Gastrocnemius medialis (tissue), 4 donors: ENCODE data around the gene KLHL40. TPM values are rescaled to one million over a fixed set of nuclear protein-coding genes. Genes with fewer than 3 reads are reported as not detected.
"Not testable (repeated sequence)": the region's sequence is repeated elsewhere in the genome, so short reads cannot be mapped to it uniquely, and the experiment has no call there.

Experiments used
- ATAC-seq, 2 donors: fragments of 150-250 bp; one replicate each; pipeline ENCODE4 v1.9.1; 2016
- DNase-seq, 2 donors: peaks; one replicate each; pipeline ENCODE4 v3.0.0-alpha.2; 2019
- H3K27ac ChIP-seq, 4 donors: fragments of 200-600 bp; sonication (generic); 1 replicate in 1 of 4; 2 replicates in 3 of 4; pipeline ENCODE4 v1.5.1; 2016 to 2018; ENCODE audit warnings: mild to moderate bottlenecking in 2 of 4, moderate library complexity in 1 of 4
- H3K27me3 ChIP-seq, 3 donors: fragments of 200-600 bp; sonication (generic) in 2 of 3; 1 replicate in 1 of 3; 2 replicates in 2 of 3; pipeline versions ENCODE4 v1.5.1 to v1.6.0; 2016 to 2019; ENCODE audit warnings: mild to moderate bottlenecking in 1 of 3, moderate library complexity in 1 of 3
- H3K36me3 ChIP-seq, 2 donors: fragments of 200-600 bp; sonication (generic) in 1 of 2; one replicate each; pipeline ENCODE4 v1.5.1; 2017 to 2018
- H3K4me1 ChIP-seq, 2 donors: fragments of 200-600 bp; sonication (generic) in 1 of 2; one replicate each; pipeline ENCODE4 v1.5.1; 2016 to 2017; ENCODE audit warnings: mild to moderate bottlenecking in 2 of 2
- H3K4me3 ChIP-seq, 4 donors: fragments of 200-600 bp; sonication (generic) in 3 of 4; 1 replicate in 1 of 4; 2 replicates in 3 of 4; pipeline ENCODE4 v1.5.1; 2016 to 2019; ENCODE audit warnings: mild to moderate bottlenecking in 2 of 4
- H3K9me3 ChIP-seq, 3 donors: fragments of 200-600 bp; sonication (generic) in 2 of 3; 1 replicate in 1 of 3; 2 replicates in 2 of 3; pipeline ENCODE4 v1.5.1; 2016 to 2019
- CTCF ChIP-seq, 5 experiments: fragments of 450-650 bp in 3 of 5; fragments of 200-600 bp in 2 of 5; sonication (generic) in 2 of 5; IDR thresholded peaks in 4 of 5; conservative IDR thresholded peaks in 1 of 5; 1 replicate in 4 of 5; 2 replicates in 1 of 5; pipeline ENCODE4 v1.5.1; 2016 to 2019; ENCODE audit warnings: antibody characterized with exemption in 5 of 5, mild to moderate bottlenecking in 3 of 5, moderate library complexity in 3 of 5
- POLR2A ChIP-seq, 2 donors: fragments of 450-650 bp; IDR thresholded peaks; one replicate each; pipeline ENCODE4 v1.6.1; 2017; ENCODE audit warnings: antibody characterized with exemption in 2 of 2, mild to moderate bottlenecking in 2 of 2, moderate library complexity in 2 of 2
- in situ Hi-C, 4 donors: fragments of 200-750 bp; cut with MboI; loops; one replicate each; pipeline versions ENCODE4 v1.15.0 to v1.8.0; 2017; ENCODE audit warnings: low sequenced_read_pairs in 4 of 4
- intact Hi-C: fragments of 100-400 bp; cut with DNase I; formaldehyde crosslinking; loops from one replicate; pipeline ENCODE4 v1.15.1; 2023; ENCODE audit warnings: low total_unique reads
- total RNA-seq, 4 donors: library from RNA; depleted of rRNA; stranded (reverse); fragments of >200 nt; gene quantifications; one replicate each; pipeline versions ENCODE4 v1.1.0 to v1.2.3, GENCODE V29; 2016

KLHL40 gene
- total RNA-seq, 4 donors from 2014 or later, result 197 to 682 (median 397) TPM

- H3K4me1 ChIP-seq, result peaks cover 22 to 25% of the 10 kb centered on the region in 2 donors
- no peak overlapping the region for H3K4me3 ChIP-seq
- DNase-seq (no peak), ATAC-seq (no peak)
- no peak overlapping the region for H3K27ac ChIP-seq
- TF ChIP-seq CTCF (IDR thresholded peaks at IDR 0.05 in 4 of 5, conservative IDR thresholded peaks at IDR 0.05 in 1 of 5) (no peak), POLR2A (IDR thresholded peaks at IDR 0.05) (no peak)
- intact Hi-C loops (no loop called here), in situ Hi-C loops (no loop called here)
- no peaks in the 10 kb centered on the region for H3K27me3 ChIP-seq
- no peaks in the 10 kb centered on the region for H3K9me3 ChIP-seq
- H3K36me3 ChIP-seq, result no peaks in the 10 kb centered on the region
These were observed 33.0 kb downstream of the KLHL40 start for GRCh38 chr3:42718338-42718737.

GRCh38 chr3:42719002-42719401 is 33.7 kb downstream of the KLHL40 start:
- H3K27ac ChIP-seq, result peak overlapping the region in 3 of 4 donors; percentile 17 to 77 (median 35)

GRCh38 chr3:42720126-42720525 is 34.8 kb downstream of the KLHL40 start:
- TF ChIP-seq CTCF (IDR thresholded peaks at IDR 0.05 in 4 of 5, conservative IDR thresholded peaks at IDR 0.05 in 1 of 5) (no peak), POLR2A (IDR thresholded peaks at IDR 0.05) (no peak)
- in situ Hi-C loops, result no loop called here
- Histone ChIP-seq H3K4me1 (peaks cover 22 to 25% of the 10 kb centered on the region in 2 donors), H3K36me3 (no peaks in the 10 kb centered on the region), H3K4me3 (no peak overlapping the region), H3K9me3 (no peaks in the 10 kb centered on the region), H3K27me3 (no peaks in the 10 kb centered on the region), H3K27ac (peak overlapping the region; percentile 69 to 77 (median 74))
- intact Hi-C loops, result no loop called here
- no peak for DNase-seq
- no peak for ATAC-seq

More at GRCh38 chr3:42719002-42719401, 33.7 kb downstream of the KLHL40 start:
- TF ChIP-seq CTCF (IDR thresholded peaks at IDR 0.05 in 4 of 5, conservative IDR thresholded peaks at IDR 0.05 in 1 of 5) (no peak), POLR2A (IDR thresholded peaks at IDR 0.05) (no peak)
- Histone ChIP-seq H3K27me3 (no peaks in the 10 kb centered on the region), H3K36me3 (no peaks in the 10 kb centered on the region), H3K4me3 (no peak overlapping the region), H3K9me3 (no peaks in the 10 kb centered on the region), H3K4me1 (peaks cover 22 to 25% of the 10 kb centered on the region in 2 donors)
- intact Hi-C loops, result no loop called here
- ATAC-seq (no peak), DNase-seq (peak in 1 of 2 donors; percentile 5)
- in situ Hi-C loops, result no loop called here

GRCh38 chr3:42721690-42722089 is 36.4 kb downstream of the KLHL40 start:
- ATAC-seq, result peak; percentile 84 to 92
- H3K27me3 ChIP-seq, result no peaks in the 10 kb centered on the region
- peaks cover 22 to 25% of the 10 kb centered on the region in 2 donors for H3K4me1 ChIP-seq
- in situ Hi-C loops, result no loop called here
- no peaks in the 10 kb centered on the region for H3K36me3 ChIP-seq
- H3K4me3 ChIP-seq, result no peak overlapping the region
- no peaks in the 10 kb centered on the region for H3K9me3 ChIP-seq
- DNase-seq, result peak in 1 of 2 donors; percentile 37
- peak overlapping the region; percentile 69 to 77 (median 74) for H3K27ac ChIP-seq
- intact Hi-C loops, result loop anchor here (1.0 kb wide), 1 partner anchor 17 kb away; no protein-coding TSS in a partner anchor
- TF ChIP-seq CTCF (IDR thresholded peaks at IDR 0.05 in 4 of 5, conservative IDR thresholded peaks at IDR 0.05 in 1 of 5) (no peak), POLR2A (IDR thresholded peaks at IDR 0.05) (no peak)

- intact Hi-C loops, ATAC-seq, in situ Hi-C loops: not testable (repeated sequence)
These were observed 37.1 kb downstream of the KLHL40 start for GRCh38 chr3:42722442-42722841.

More at GRCh38 chr3:42722442-42722841, 37.1 kb downstream of the KLHL40 start:
- not testable (repeated sequence) for H3K4me3 ChIP-seq, H3K27me3 ChIP-seq, H3K36me3 ChIP-seq, H3K9me3 ChIP-seq
- peak in 1 of 2 donors; percentile 3 for DNase-seq
- Histone ChIP-seq H3K4me1 (peaks cover 22 to 31% of the 10 kb centered on the region in 2 donors), H3K27ac (peak overlapping the region; percentile 69 to 77 (median 74))
